Stimulated activated CD4-positive, alpha-beta T cell treated with anti-CD3 and anti-CD28 coated beads, Interleukin-15, amount 100 ng/mL, for 48 hours (primary cell): Measurements from ENCODE around the gene FGFBP3.

Source experiments
- DNase-seq, 2 donors: peaks; one replicate each; pipeline ENCODE4 v3.0.0-alpha.2; 2020; ENCODE audit warnings: low read depth in 2 of 2

The FGFBP3 gene

GRCh38 chr10:91856637-91857036, 52.6 kb downstream of the FGFBP3 start:
- no peak for DNase-seq
